Measurements from ENCODE around the gene LRP1-AS.

LRP1-AS gene

GRCh38 chr12:57179331-57180086, 32.1 kb upstream of the LRP1-AS start:
- no peak for DNase-seq

DNA sequence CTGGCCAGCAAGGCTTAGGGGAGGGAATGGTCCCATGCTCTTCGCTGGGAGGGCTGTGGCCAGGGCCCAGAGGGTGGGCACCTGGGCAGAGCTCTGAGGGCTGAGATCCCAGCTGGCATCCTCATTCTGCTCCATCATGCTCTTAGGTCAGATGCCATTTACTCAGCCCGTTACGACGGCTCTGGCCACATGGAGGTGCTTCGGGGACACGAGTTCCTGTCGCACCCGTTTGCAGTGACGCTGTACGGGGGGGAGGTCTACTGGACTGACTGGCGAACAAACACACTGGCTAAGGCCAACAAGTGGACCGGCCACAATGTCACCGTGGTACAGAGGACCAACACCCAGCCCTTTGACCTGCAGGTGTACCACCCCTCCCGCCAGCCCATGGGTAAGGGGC, 30.8 kb upstream of the LRP1-AS start:
- no peak for DNase-seq

DNA sequence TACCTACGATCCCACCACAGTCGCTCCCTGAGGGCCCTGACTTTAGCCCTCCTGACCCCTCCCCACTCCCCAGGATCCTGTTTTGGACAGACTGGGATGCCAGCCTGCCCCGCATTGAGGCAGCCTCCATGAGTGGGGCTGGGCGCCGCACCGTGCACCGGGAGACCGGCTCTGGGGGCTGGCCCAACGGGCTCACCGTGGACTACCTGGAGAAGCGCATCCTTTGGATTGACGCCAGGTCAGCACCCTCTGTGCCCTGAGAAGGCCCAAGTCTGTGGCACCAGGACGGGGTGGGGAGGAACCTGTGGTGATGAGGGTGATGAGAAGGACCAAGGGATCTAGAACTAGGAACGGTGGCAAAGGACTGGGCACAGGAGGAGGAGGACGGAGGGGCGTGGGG, 29.9 kb upstream of the LRP1-AS start:
- DNase-seq = no peak

GRCh38 chr12:57176846-57177245, 29.4 kb upstream of the LRP1-AS start:
- no peak for DNase-seq

- DNase-seq = no peak
Observed at GRCh38 chr12:57176139-57176477, 28.7 kb upstream of the LRP1-AS start.

GRCh38 chr12:57175428-57176138, 28.2 kb upstream of the LRP1-AS start:
- DNase-seq = no peak

GRCh38 chr12:57173683-57174082, 26.3 kb upstream of the LRP1-AS start:
- no peak for DNase-seq

- DNase-seq = no peak
Observed at GRCh38 chr12:57173089-57173488, 25.7 kb upstream of the LRP1-AS start.

DNA sequence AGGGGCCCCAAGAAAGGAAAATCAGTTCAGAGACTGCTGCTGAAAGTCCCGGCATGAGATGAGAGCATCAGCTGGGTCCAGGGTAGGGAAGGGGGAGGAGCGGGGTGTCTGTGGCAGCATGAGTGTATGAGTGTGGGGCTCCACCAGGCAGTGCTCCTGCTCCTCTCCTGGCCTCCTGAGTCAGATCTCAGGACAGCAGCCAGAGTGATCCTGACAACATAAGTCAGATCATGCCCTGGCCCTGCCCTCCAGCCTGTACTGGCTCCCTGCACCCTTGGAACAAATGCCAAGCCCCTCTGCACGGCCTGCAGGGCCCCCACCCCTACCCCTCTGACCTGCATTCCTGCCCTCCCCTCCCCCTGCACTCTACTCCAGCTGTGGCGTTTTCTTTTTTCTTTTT, 24.2 kb upstream of the LRP1-AS start:
- no peak for DNase-seq

- no peak for DNase-seq
Observed at GRCh38 chr12:57170927-57171326, 23.5 kb upstream of the LRP1-AS start.

DNA sequence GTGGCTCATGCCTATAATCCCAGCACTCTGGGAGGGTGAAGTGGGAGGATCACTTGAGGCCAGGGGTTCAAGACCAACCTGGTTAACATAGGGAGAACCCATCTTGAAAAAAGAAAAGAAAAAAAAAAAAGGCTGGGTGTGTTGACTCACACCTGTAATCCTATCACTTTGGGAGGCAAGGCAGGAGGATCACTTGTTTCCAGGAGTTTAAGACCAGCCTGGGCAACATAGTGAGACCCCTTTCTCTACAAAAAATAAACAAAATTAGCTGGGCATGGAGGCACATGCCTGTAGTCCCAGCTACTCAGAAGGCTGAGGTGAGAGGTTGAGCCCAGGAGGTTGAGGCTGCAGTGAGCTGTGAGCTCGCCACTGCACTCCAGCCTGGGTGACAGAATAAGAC, 23.0 kb upstream of the LRP1-AS start:
- DNase-seq = no peak

GRCh38 chr12:57169969-57170368, 22.6 kb upstream of the LRP1-AS start:
- no peak for DNase-seq

DNA sequence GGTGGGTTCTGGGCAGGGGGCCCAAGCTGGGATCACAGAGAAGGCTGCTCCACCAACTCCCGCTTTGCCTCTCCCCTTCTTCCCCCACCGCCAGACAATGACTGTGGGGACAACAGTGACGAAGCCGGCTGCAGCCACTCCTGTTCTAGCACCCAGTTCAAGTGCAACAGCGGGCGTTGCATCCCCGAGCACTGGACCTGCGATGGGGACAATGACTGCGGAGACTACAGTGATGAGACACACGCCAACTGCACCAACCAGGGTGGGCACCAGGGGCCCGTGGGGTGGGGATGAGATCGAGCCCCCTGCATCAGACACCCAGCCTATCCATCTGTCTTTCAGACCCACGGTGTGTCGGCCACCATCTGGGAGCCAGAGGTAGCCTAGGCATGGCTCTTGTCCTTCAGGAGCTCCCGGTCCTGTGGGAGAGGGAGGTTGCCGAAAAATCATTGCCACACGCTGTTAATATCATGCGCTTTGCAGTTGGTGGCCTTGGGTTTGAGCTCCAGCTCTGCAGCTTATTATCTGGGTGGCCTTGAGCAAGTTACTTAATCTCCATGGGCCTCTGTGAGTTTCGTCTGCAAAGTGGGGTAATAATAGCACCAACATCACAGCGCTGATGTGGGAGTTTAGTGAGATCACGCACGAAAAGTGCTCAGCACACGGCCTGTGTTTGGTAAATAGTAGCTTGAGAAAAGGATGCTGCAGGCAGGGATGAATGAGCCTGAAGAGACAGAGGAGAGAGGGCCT, 21.8 kb upstream of the LRP1-AS start:
- DNase-seq = no peak

GRCh38 chr12:57168058-57168457, 20.6 kb upstream of the LRP1-AS start:
- no peak for DNase-seq

DNA sequence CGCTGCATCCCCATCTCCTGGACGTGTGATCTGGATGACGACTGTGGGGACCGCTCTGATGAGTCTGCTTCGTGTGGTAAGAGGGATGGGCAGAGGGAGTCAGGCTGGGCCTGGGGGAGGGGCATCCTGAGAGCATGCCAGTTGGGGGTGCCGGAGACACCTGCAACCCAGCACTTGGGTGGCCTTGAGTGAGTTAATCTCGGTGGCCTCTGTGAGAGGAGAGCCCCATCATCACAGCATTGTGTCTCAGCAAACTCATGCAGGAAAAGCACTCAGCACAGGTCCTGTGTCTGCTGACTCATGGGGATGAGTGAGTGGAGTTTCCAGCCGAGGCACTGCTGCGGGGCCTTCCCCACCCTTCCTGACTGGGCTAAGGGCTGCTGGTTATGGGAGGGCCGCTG, 19.6 kb upstream of the LRP1-AS start:
- DNase-seq = no peak

- DNase-seq = no peak
Observed at GRCh38 chr12:57165741-57166140, 18.3 kb upstream of the LRP1-AS start.

GRCh38 chr12:57164966-57165625, 17.7 kb upstream of the LRP1-AS start:
- no peak for DNase-seq

- DNase-seq = no peak
Observed at GRCh38 chr12:57164454-57164853, 17.0 kb upstream of the LRP1-AS start.

DNA sequence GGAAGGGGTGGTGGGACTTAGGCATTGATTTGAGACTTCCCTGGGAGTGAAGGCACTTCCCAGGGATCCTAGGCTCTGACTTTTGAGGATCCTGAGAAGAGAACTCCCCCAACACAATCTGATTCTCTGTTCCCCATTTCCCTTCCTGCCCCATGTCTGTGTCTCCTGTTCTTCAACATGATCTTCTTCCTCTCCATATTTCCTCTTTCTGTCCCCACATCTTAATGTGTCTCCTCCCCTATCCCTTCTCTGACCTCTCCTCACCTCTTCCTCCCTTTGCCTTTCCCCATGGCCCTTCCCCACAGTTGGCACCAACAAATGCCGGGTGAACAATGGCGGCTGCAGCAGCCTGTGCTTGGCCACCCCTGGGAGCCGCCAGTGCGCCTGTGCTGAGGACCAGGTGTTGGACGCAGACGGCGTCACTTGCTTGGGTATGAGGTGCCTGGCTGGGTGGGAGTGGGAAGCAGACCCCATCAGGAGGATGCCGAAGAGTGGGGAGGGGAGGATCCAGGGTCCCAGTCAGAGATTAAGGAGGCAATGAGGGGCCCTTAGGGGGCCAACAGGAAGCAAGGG, 15.2 kb upstream of the LRP1-AS start:
- no peak for DNase-seq

- no peak for DNase-seq
Observed at GRCh38 chr12:57161491-57161890, 14.1 kb upstream of the LRP1-AS start.

- no peak for DNase-seq
Observed at GRCh38 chr12:57160741-57161140, 13.3 kb upstream of the LRP1-AS start.

DNA sequence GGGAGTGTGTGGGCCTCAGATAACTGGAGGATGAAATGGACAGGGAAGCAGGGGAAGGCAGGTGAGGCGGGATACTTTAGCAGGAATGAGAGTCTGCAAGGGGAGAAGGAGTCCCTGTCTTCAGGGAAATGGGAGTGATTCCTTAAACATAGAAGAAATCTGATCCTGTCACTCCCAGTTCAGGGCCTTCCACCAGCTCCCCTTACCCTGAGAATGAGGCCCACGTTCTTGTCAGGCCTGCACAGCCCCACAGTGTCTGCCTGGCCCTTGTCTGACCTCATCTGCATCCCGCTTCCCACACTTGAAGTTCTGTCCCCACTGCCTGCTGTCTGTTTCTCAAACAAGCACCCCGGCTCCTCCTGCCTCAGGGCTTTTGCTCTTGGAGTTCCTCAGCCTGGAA, 12.6 kb upstream of the LRP1-AS start:
- no peak for DNase-seq

GRCh38 chr12:57159311-57159710, 11.9 kb upstream of the LRP1-AS start:
- DNase-seq = no peak
